Femur (tissue), 1 donor: ENCODE data around the gene FNBP1.

Experiments used
- DNase-seq: peaks from one replicate; pipeline ENCODE4 v3.0.0-alpha.2; 2017

FNBP1 gene

GRCh38 chr9:130042885-130043653 is at the start of gene FNBP1:
Gene FNBP1, minus strand, starts transcription at chr9:130043189. Its CDS starts 214 bp downstream, at chr9:130042975.
- peak; percentile 89 for DNase-seq

GRCh38 chr9:130090915-130091314 is 47.9 kb upstream of the FNBP1 start:
- DNase-seq: no peak

DNA sequence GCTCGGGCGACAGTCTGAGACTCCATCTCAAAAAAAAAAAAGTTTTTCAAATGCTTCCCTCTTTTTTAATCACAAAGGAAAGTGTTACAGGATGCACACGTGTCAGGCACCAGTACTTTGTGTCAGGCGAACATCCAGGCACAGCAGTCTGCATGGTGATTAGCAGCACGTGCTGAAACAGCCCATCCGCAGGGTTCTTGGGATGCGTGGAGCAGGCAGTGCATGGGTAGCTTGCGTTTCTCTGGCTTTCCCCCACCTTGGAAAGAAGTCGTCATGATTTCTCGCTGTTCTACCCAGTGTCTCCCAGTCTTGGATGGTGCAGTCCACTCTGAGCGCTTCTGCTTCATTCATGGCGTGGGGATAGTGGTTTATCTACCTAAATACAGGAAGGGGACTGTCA is 46.2 kb upstream of the FNBP1 start:
- no peak for DNase-seq

GRCh38 chr9:130088051-130088450 is 45.1 kb upstream of the FNBP1 start:
- no peak for DNase-seq

GRCh38 chr9:130084337-130084736 is 41.3 kb upstream of the FNBP1 start:
- no peak for DNase-seq

GRCh38 chr9:130078547-130078946 is 35.6 kb upstream of the FNBP1 start:
- no peak for DNase-seq

GRCh38 chr9:130073373-130073772 is 30.4 kb upstream of the FNBP1 start:
- no peak for DNase-seq

DNA sequence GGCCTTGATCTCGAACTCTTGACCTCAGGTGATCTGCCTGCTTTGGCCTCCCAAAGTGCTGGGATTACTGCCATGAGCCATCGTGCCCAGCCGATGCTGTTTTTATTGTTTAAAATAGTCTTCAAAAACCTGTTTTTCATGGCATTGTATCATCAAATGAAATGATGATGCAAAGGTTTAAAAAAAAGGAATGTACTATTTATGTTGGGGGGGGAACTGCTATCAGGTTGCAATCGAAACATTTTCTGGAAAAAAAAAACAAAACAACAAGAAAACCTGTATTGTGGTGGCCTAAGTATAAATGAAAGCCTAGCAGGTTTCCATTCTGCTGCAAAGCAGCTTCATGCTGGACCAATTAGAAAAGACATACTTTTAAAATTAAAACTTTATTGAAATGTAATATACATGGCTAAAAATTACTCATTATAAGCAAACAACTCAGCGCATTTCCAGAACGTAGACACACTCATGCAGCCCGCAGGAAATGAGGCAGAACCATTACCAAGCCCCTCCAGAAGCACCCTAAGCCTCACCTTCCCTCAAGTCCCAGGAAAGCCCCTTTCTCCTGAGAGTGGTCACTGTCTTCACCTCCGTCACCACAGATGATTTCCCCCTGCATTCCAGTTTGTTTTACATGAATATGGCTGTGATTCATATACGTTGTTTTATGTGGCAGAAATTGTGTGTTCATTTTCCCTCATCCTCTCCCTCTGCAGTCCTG is 29.7 kb upstream of the FNBP1 start:
- DNase-seq: no peak

DNA sequence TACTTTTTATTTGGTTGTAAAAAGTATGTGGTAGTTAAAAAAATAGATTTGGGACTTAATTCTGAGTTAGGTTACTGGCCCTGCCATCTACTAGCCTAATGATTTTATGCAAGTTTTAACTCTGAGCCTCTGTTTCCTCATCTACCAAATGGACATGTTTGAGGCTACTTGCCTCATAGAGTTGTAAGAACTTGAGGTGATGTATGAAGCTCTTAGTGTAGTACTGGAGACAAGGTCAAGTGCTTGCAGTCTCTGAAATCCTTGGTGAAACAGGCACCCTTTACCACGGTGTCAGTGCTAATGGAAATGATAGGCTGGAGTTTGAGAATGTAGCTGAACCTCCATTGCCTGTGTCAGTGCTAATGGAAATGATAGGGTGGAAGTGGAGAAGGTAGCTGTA is 26.1 kb upstream of the FNBP1 start:
- no peak for DNase-seq

DNA sequence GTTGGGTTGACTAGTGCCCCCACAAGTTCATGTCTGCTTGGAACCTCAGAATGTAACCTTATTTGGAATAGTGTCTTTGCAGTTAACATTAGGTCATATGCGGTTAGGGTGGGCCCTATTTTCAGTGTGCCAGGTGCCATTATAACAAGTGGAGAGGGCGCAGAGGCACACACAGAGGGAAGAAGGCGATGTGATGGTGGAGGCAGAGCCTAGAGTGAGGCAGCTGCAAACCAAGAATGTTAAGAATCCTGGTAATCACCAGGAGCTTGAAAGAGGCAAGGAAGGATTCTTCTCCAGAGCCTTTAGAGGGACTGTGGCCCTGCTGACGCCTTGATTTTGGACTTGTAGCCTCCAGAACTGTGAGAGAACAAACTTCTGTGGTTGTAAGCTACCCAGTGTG is 21.6 kb upstream of the FNBP1 start:
- no peak for DNase-seq

DNA sequence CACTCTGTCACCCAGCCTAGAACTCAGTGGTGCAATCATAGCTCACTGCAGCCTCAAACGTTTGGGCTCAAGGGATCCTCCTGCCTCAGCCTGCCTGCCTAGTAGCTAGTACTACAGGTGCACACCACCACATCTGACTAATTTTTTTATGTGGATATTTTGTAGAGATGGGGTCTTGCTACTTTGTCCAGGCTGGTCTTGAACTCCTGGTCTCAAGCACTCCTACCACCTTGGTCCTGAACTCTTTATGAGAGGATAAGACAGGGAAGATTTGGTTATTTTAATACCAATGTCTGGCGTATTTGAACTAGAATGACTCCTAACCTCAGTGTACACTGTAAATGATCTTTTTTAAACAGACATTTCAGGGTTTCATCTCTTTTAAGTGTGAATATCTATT is 19.8 kb upstream of the FNBP1 start:
- DNase-seq: no peak

DNA sequence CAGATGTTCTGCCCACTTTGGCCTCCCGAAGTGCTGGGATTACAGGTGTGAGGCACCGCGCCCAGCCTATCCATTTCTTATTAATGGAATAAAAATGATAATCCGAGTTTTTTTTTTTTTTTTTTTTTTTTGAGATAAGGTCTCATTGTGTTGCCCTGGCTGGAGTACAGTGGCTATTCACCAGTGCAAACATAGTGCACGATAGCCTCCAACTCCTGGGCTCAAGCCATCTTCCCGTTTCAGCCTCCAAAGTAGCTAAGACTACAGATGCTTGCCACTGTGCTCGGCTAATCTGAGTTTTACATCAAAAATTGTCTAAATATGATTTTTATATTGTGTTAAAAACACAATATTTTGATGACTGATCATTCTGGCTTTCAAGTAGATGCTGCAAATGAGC is 17.3 kb upstream of the FNBP1 start:
- no peak for DNase-seq

DNA sequence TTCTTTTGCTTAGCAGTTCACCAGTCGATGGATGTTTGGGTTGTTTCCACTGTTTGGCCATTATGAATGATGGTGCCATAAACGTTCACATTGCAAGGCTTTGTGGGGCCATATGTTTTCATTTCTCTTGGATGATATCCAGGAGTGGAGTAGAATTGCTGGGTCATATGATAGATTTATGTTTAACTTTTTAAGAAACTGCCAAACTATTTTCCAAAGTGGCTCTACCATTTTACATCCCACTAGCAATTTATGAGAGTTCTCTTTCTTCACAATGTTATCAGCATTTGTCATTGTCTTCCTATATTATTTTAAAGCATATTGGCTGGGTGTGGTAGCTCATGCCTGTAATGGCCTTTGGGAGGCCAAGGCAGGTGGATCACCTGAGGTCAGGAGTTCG is 15.9 kb upstream of the FNBP1 start:
- DNase-seq: no peak

DNA sequence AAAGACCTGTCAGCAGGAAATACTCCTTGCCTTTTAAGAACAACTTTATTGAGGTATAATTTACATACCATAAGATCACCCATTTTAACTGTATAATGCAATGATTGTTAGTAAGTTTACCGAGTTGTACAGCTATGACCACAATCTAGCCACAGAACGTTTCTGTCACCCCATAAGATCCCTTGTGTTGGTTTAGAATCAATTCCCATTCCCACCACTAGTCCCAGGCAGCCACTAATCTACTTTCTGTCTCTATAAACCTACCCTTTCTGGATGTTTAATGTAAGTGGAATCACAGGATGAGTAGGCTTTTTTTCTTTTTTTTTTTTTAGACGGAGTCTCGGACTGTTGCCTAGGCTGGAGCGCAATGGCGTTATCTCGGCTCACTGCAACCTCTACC is 15.2 kb upstream of the FNBP1 start:
- no peak for DNase-seq

GRCh38 chr9:130054820-130055219 is 11.8 kb upstream of the FNBP1 start:
- no peak for DNase-seq

DNA sequence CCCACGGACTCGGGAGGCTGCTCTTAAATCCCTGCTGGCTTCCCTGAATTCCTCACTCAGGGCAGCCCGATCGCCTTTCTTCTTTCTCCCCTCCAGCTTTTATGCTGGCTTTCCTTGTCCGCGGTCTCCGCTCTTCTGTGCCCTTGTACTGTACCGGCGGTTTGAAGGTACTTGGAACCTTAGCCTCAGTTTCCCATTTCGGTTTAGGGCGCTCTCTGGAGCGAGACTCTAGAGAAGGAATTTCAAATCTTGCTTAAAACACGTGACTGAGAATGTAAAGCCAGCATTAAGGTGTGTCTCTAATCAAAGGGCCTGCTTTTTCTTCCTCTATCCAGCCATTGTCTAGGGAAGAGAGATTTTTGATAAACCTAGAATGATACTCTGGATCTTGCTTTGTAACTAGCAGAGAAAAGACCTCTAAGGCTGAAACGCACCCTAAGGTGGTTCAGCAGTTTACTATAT is 11.4 kb upstream of the FNBP1 start:
- DNase-seq: no peak

DNA sequence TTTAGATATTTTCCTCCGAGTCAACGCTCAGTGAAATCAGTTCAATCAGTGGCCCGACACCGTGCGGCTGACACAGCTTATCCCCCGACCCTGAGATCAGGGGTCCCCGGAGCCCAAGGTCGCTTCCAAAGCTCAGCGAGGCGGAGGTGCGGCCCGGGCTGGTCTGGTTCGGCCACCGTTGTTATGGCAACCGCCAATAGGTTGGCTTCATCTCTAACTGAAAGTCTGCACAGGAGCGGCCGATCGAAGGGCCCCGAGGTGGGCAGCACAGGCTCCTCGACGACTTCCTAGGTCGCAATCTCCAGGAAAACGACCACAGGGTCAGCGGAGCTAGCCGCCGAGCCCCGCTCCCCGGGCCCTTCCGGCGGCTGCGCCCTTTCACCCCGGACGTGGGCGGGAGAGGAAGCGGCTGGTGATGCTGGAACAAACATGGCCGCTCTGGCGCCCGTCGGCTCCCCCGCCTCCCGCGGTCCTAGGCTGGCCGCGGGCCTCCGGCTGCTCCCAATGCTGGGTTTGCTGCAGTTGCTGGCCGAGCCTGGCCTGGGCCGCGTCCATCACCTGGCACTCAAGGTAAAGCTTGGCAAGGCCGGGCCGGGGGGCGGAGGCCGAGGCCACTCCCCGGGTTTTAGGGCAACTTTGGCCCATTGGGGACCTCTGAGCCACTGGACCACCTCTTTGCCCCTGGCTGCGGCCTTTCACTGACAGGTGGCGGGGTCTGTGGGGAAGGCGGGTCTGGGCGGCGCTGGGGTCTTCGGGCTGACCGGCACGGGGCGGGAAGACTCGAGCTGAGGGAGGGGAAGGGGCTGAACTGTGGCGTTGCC is 10.7 kb upstream of the FNBP1 start, which contains the start of gene GPR107:
Gene GPR107 (plus strand): TSS at position 403 of the 821 bp plus-strand sequence. CDS start 27 bp downstream, at position 430.
- peak; percentile 89 for DNase-seq

GRCh38 chr9:130053109-130053503 is 10.1 kb upstream of the FNBP1 start:
- DNase-seq: no peak

GRCh38 chr9:130051855-130052254 is 8.9 kb upstream of the FNBP1 start:
- no peak for DNase-seq

DNA sequence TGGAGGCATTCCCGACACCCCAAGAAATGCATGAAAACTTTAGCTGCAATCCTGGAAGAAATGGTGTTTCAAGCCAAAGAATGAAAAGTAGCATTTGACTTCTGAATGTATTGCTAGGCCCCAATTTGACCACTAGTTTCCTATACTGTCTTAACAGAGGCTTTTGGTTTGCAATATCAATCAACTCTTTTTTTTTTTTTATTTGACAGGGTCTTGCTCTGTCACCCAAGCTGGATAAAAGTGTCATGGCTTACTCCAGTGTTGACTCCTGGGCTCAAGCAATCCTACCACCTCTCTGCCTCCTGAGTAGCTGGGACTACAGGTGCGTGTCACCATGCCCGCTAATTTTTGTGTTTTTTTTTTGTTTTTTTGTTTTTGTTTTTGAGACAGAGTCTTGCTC is 7.5 kb upstream of the FNBP1 start:
- no peak for DNase-seq

- DNase-seq: no peak
Measured at GRCh38 chr9:130049431-130050210, 6.6 kb upstream of the FNBP1 start.

DNA sequence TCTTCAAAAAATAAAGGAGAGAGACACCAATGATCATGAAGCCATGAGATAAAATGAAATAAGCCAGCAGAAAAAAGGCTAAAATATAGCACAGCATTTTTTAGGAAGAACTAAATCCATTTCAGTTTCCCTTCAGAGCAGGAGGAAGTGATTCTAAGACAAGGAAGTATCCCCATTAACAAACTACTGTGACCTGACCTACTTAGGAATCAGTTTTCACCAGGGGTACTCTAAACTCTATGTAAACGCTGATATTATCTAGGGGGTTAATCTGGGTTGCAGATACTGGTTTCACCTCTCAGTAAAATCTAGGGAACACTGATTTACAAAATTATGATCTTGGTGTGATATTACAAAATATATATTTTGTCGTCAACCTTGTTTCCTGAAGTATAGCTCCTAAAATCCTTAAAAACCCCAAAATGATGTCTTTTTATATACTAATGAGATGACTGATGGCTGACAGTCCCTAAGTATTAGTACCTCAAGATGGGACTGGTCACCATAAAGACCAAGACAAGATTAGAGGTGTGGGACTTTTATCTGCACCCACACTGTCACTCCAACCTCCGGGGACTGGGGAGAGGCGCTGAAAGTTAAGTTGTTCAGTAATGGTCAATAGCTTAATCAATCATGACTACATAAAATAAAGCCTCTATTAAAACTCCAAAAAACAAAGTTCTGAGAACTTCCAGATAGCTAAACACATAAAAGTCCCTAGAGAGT is 2.9 kb upstream of the FNBP1 start:
- no peak for DNase-seq
